OCI-LY3 (cell line): ENCODE results near the gene IL13.

Experiments
- CTCF ChIP-seq: fragments of 200-600, 300-600 bp; sonication (generic); IDR thresholded peaks from 2 replicates; pipeline ENCODE4 v1.5.1; 2014; ENCODE audit warnings: antibody characterized with exemption, low read length, low read depth
- EZH2phosphoT487 ChIP-seq: fragments of 200-600 bp; shearing (Covaris generic); IDR thresholded peaks from 2 replicates; pipeline ENCODE4 v1.6.1; 2018; ENCODE audit warnings: antibody characterized with exemption, mixed run types, low read depth

- no peak for TF ChIP-seq CTCF
- no peak for TF ChIP-seq EZH2phosphoT487
Measured at GRCh38 chr5:132671000-132671399, 13.0 kb downstream of the IL13 start.
